K562 (cell line): ENCODE results near the gene NLRP9. TPM values are rescaled to one million over a fixed set of nuclear protein-coding genes. Genes with fewer than 3 reads are reported as not detected.

Experiments
- ATAC-seq: fragments of 200-7000 bp; cut with Tn5 transposase; 3 replicates; pipeline ENCODE4 v1.9.1; 2020; ENCODE audit warnings: moderate library complexity
- BruUV-seq: library from RNA; stranded (reverse); fragments of 400-500 nt; replicated peaks from 2 replicates; lab custom pipeline; 2021; lab: Mats Ljungman, UMichigan
- CTCF ChIA-PET: fragments of 300-600 bp; formaldehyde crosslinking; extraction: SDS; loops from one replicate; lab custom pipeline; 2021; ENCODE audit warnings: low intra/inter-chr PET ratio; lab: Yijun Ruan, JAX
- POLR2A ChIA-PET: fragments of 300-600, 350-650 bp; sonication (Branson Sonifier 250); formaldehyde crosslinking; extraction: SDS; loops from one replicate; lab custom pipeline; 2021; ENCODE audit warnings: antibody characterized with exemption, inconsistent platforms; lab: Yijun Ruan, JAX
- DNase-seq, 4 experiments: peaks; one replicate each; pipeline versions ENCODE4 v3.0.0 to v3.0.0-alpha.2; 2011 to 2018; ENCODE audit warnings: low spot score in 3 of 4, mixed read lengths in 3 of 4; ENCODE audit errors: extremely low read depth in 1 of 4
- FAIRE-seq: peaks from 2 replicates; lab custom pipeline; 2011; peaks lifted over from hg19 to GRCh38; lab: Jason Lieb, UNC
- H2AFZ ChIP-seq: 2 replicates; pipeline ENCODE4 v1.6.0; 2011; ENCODE audit warnings: low read depth, low read length, control low read depth, inconsistent platforms
- H3K27ac ChIP-seq: fragments of 200-600 bp; 3 replicates; pipeline ENCODE4 v1.8.0; 2011; ENCODE audit warnings: low read depth, mild to moderate bottlenecking, control low read depth, inconsistent platforms, low read length, moderate library complexity, mixed read lengths; ENCODE audit errors: extremely low read depth
- H3K27me3 ChIP-seq, 2 experiments: fragments of 300-600 bp in 1 of 2; 2 replicates in 1 of 2; 3 replicates in 1 of 2; pipeline versions ENCODE4 v1.6.0 to v1.8.0; 2011; ENCODE audit warnings: inconsistent platforms in 2 of 2, low read length in 2 of 2, mild to moderate bottlenecking in 1 of 2, mixed read lengths in 1 of 2, moderate library complexity in 1 of 2; ENCODE audit not compliant: control insufficient read depth in 2 of 2, insufficient read depth in 2 of 2
- H3K36me3 ChIP-seq: fragments of 300-600 bp; 3 replicates; pipeline ENCODE4 v1.8.0; 2011; ENCODE audit warnings: mild to moderate bottlenecking, low read length, inconsistent platforms; ENCODE audit not compliant: control insufficient read depth, insufficient read depth
- H3K4me1 ChIP-seq, 2 experiments: fragments of 200-600 bp in 1 of 2; replicated peaks in 1 of 2; 2 replicates in 1 of 2; 3 replicates in 1 of 2; pipeline versions ENCODE4 v1.5.1 to v1.8.0; 2011; ENCODE audit warnings: inconsistent platforms in 2 of 2, low read length in 2 of 2, mild to moderate bottlenecking in 1 of 2, mixed read lengths in 1 of 2, moderate library complexity in 1 of 2; ENCODE audit not compliant: control insufficient read depth in 2 of 2, insufficient read depth in 2 of 2
- H3K4me2 ChIP-seq: 2 replicates; pipeline ENCODE4 v1.6.1; 2011; ENCODE audit warnings: low read length, control low read depth, inconsistent platforms, mixed read lengths; ENCODE audit not compliant: insufficient read depth
- H3K4me3 ChIP-seq: fragments of 200-600 bp; sonication (generic), shearing (Covaris generic); 2 replicates; pipeline ENCODE4 v1.5.1; 2016; ENCODE audit warnings: control low read depth, inconsistent platforms
- H3K79me2 ChIP-seq: fragments of 200-600 bp; 3 replicates; pipeline ENCODE4 v1.8.0; 2011; ENCODE audit warnings: low read length, inconsistent platforms; ENCODE audit not compliant: control insufficient read depth, insufficient read depth
- H3K9ac ChIP-seq, 2 experiments: 2 replicates each; pipeline versions ENCODE4 v1.6.0 to v1.6.1; 2011; ENCODE audit warnings: low read depth in 2 of 2, low read length in 2 of 2, control low read depth in 1 of 2, inconsistent platforms in 1 of 2, mild to moderate bottlenecking in 1 of 2, mixed read lengths in 1 of 2; ENCODE audit not compliant: insufficient read depth in 1 of 2
- H3K9me1 ChIP-seq: one replicate; pipeline ENCODE4 v1.6.0; 2011; ENCODE audit warnings: inconsistent platforms, mild to moderate bottlenecking, low read length, moderate library complexity; ENCODE audit not compliant: control insufficient read depth, insufficient read depth
- H3K9me3 ChIP-seq: replicated peaks from 2 replicates; pipeline ENCODE4 v1.5.1; 2011; ENCODE audit warnings: low read depth, low read length, inconsistent platforms; ENCODE audit not compliant: control insufficient read depth, insufficient read depth
- H4K20me1 ChIP-seq: replicated peaks from 2 replicates; pipeline ENCODE4 v1.6.1; 2011; ENCODE audit warnings: low read length, inconsistent platforms, mixed read lengths; ENCODE audit not compliant: control insufficient read depth, insufficient read depth
- RCOR1 ChIP-seq, 2 experiments: IDR thresholded peaks; 2 replicates each; pipeline ENCODE4 v1.6.1; 2012; ENCODE audit warnings: low read depth in 2 of 2, low read length in 2 of 2, borderline replicate concordance in 1 of 2, improper control_type of control experiment in 1 of 2
- SIX5 ChIP-seq, 2 experiments: IDR thresholded peaks; 2 replicates each; pipeline ENCODE4 v1.6.1; 2011; ENCODE audit warnings: low read length in 2 of 2, borderline replicate concordance in 1 of 2, low read depth in 1 of 2, mild to moderate bottlenecking in 1 of 2, moderate library complexity in 1 of 2; ENCODE audit not compliant: insufficient read depth in 1 of 2
- ZNF644 ChIP-seq: fragments of 200-800 bp; sonication (Bioruptor generic); IDR thresholded peaks from 2 replicates; pipeline ENCODE4 v1.6.1; 2016; ENCODE audit warnings: low read depth, missing genetic modification characterization, missing compliant biosample characterization
- ZNF766 ChIP-seq: fragments of 200-800 bp; sonication (Bioruptor generic); conservative IDR thresholded peaks from 2 replicates; pipeline ENCODE4 v1.6.1; 2016; ENCODE audit warnings: missing genetic modification characterization, missing compliant biosample characterization
- WGBS: fragments of 100-300 bp; shearing (Covaris generic); methylation state at CpG from one replicate; pipeline ENCODE4 v1.1.6; 2016; ENCODE audit warnings: low coverage, mixed read lengths; ENCODE audit not compliant: insufficient coverage; ENCODE audit errors: missing lambda C conversion rate; 5-methylcytosine and 5-hydroxymethylcytosine counted together
- in situ Hi-C: fragments of 300-500 bp; cut with MboI; formaldehyde crosslinking; loops from 4 replicates; pipeline ENCODE4 v1.15.0; 2018; ENCODE audit warnings: inconsistent platforms, mixed read lengths
- intact Hi-C: fragments of 100-400 bp; cut with micrococcal nuclease; formaldehyde crosslinking; loops from 2 replicates; pipeline ENCODE4 v1.14.2; 2022
- polyA plus RNA-seq, 8 experiments: library from polyadenylated mRNA; depleted of rRNA in 4 of 8; stranded (reverse) in 5 of 8; unstranded in 3 of 8; fragments of >200 nt; fragmentation: Nextera tagmentation in 2 of 8; fragmentation: Illumina TruSeq in 1 of 8; extraction: Ambion mirVana in 2 of 8; extraction: Trizol in 1 of 8; gene quantifications; 2 replicates each; pipeline versions ENCODE4 v1.2.1 to v1.2.3, GENCODE V29; 2011 to 2014; ENCODE audit warnings: inconsistent platforms in 1 of 8, missing spikeins in 1 of 8
- total RNA-seq, 7 experiments: library from RNA; depleted of rRNA in 6 of 7; stranded (reverse); fragments of >200 nt in 6 of 7; fragmentation: Illumina TruSeq in 2 of 7; extraction: Trizol in 2 of 7; gene quantifications; 2 replicates each; pipeline versions ENCODE4 v1.2.1 to v1.2.3, GENCODE V29; 2011 to 2021; ENCODE audit warnings: low replicate concordance in 1 of 7
- TF ChIP-seq, protein P1 (sequence below): fragments of 450-650 bp; IDR thresholded peaks from 2 replicates; pipeline ENCODE4 v1.7.1; 2018; ENCODE audit warnings: mild to moderate bottlenecking, low read depth; ENCODE audit not compliant: partially characterized antibody
- TF ChIP-seq, protein P2 (sequence below), 2 experiments: fragments of 450-650 bp in 1 of 2; sonication (generic) in 1 of 2; formaldehyde crosslinking in 1 of 2; IDR thresholded peaks; 2 replicates each; pipeline versions ENCODE4 v1.7.1 to v1.9.0; 2016 to 2022; ENCODE audit warnings: inconsistent platforms in 1 of 2, mild to moderate bottlenecking in 1 of 2, missing genetic modification reagents in 1 of 2
- TF ChIP-seq, protein P3 (sequence below): fragments of 450-650 bp; IDR thresholded peaks from one replicate; pipeline ENCODE4 v1.6.1; 2018; ENCODE audit warnings: mild to moderate bottlenecking, moderate library complexity; ENCODE audit not compliant: partially characterized antibody

NLRP9 gene
- total and polyA plus RNA-seq, 9 of the 15 experiments (the other 6 are each of a cell fraction or from before 2014, with no cell fraction given) = not detected

DNA sequence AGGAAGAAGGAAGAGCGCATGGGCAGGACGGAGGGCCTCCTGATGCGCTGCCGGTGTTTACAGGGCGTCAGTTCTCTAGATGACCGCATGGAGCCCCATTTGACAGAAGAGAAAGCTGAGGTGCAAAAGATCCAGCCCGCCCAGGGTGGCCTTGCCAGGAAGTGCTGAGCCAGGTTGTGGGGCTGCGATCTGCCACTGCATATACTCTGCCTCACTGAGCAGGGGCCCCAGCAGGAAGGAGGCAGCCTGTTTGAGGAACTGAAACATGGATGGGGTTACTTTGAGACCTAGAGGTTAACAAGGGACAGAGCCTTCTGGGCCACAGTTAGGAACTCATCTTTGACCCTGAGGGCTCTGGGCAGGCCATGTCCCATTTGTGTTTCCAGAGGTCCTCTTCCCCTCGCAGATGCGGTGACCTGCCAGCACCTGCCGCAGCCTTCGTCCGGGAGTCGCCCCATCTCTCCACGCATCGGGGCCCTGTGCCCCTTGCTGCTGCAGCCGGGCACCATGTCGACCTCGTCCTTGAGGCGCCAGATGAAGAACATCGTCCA lies 60.0 kb downstream of the NLRP9 start:
- Histone ChIP-seq H3K9me3 (no peaks in the 10 kb centered on the region), H3K4me1 (peaks cover 30 to 65% of the 10 kb centered on the region in 2 experiments), H3K4me2 (peak overlapping the region; percentile 89; the same call in 1 of the 2 replicates), H3K9ac (peak overlapping the region; percentile 81 to 88; a peak in 3 of 4 replicates), H3K27ac (0 out of 3 replicates have a peak overlapping the region, but pooled peaks have one; percentile 54), H3K4me3 (no peak overlapping the region), H3K36me3 (peaks cover 78% of the 10 kb centered on the region; the same call in 2 of the 3 replicates), H3K27me3 (no peaks in the 10 kb centered on the region), H4K20me1 (peaks cover 30% of the 10 kb centered on the region), H3K9me1 (peaks cover 6% of the 10 kb centered on the region), H2AFZ (no peak overlapping the region), H3K79me2 (peaks cover 80% of the 10 kb centered on the region)
- POLR2A ChIA-PET = no interaction called here
- CTCF ChIA-PET = no interaction called here
- no TSS peak for BruUV-seq
- in situ Hi-C loops (no loop called here), intact Hi-C loops (no loop called here)
- 93% methylated on average over 19 of the region's 21 CpGs for WGBS
- FAIRE-seq (no peak), DNase-seq (no peak), ATAC-seq (no peak)
- TF ChIP-seq ZNF766 (CRISPR knock-in tag) (no peak), RCOR1 (IDR thresholded peaks at IDR 0.05; ENCODE audit: borderline replicate concordance in 1 of 2, low read depth in 2 of 2, low read length in 2 of 2) (no peak), SIX5 (IDR thresholded peaks at IDR 0.05; ENCODE audit: borderline replicate concordance in 1 of 2, insufficient read depth in 1 of 2, low read depth in 1 of 2, low read length in 2 of 2) (no peak), ZNF644 (tag) (no peak)
- TF ChIP-seq, protein P1, sequence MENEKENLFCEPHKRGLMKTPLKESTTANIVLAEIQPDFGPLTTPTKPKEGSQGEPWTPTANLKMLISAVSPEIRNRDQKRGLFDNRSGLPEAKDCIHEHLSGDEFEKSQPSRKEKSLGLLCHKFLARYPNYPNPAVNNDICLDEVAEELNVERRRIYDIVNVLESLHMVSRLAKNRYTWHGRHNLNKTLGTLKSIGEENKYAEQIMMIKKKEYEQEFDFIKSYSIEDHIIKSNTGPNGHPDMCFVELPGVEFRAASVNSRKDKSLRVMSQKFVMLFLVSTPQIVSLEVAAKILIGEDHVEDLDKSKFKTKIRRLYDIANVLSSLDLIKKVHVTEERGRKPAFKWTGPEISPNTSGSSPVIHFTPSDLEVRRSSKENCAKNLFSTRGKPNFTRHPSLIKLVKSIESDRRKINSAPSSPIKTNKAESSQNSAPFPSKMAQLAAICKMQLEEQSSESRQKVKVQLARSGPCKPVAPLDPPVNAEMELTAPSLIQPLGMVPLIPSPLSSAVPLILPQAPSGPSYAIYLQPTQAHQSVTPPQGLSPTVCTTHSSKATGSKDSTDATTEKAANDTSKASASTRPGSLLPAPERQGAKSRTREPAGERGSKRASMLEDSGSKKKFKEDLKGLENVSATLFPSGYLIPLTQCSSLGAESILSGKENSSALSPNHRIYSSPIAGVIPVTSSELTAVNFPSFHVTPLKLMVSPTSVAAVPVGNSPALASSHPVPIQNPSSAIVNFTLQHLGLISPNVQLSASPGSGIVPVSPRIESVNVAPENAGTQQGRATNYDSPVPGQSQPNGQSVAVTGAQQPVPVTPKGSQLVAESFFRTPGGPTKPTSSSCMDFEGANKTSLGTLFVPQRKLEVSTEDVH = no peak
- TF ChIP-seq, protein P2, sequence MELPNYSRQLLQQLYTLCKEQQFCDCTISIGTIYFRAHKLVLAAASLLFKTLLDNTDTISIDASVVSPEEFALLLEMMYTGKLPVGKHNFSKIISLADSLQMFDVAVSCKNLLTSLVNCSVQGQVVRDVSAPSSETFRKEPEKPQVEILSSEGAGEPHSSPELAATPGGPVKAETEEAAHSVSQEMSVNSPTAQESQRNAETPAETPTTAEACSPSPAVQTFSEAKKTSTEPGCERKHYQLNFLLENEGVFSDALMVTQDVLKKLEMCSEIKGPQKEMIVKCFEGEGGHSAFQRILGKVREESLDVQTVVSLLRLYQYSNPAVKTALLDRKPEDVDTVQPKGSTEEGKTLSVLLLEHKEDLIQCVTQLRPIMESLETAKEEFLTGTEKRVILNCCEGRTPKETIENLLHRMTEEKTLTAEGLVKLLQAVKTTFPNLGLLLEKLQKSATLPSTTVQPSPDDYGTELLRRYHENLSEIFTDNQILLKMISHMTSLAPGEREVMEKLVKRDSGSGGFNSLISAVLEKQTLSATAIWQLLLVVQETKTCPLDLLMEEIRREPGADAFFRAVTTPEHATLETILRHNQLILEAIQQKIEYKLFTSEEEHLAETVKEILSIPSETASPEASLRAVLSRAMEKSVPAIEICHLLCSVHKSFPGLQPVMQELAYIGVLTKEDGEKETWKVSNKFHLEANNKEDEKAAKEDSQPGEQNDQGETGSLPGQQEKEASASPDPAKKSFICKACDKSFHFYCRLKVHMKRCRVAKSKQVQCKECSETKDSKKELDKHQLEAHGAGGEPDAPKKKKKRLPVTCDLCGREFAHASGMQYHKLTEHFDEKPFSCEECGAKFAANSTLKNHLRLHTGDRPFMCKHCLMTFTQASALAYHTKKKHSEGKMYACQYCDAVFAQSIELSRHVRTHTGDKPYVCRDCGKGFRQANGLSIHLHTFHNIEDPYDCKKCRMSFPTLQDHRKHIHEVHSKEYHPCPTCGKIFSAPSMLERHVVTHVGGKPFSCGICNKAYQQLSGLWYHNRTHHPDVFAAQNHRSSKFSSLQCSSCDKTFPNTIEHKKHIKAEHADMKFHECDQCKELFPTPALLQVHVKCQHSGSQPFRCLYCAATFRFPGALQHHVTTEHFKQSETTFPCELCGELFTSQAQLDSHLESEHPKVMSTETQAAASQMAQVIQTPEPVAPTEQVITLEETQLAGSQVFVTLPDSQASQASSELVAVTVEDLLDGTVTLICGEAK (IDR thresholded peaks at IDR 0.05) = no peak
- TF ChIP-seq, protein P2 (CRISPR knock-in tag; IDR thresholded peaks at IDR 0.05) = no peak
- TF ChIP-seq, protein P3, sequence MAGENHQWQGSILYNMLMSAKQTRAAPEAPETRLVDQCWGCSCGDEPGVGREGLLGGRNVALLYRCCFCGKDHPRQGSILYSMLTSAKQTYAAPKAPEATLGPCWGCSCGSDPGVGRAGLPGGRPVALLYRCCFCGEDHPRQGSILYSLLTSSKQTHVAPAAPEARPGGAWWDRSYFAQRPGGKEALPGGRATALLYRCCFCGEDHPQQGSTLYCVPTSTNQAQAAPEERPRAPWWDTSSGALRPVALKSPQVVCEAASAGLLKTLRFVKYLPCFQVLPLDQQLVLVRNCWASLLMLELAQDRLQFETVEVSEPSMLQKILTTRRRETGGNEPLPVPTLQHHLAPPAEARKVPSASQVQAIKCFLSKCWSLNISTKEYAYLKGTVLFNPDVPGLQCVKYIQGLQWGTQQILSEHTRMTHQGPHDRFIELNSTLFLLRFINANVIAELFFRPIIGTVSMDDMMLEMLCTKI = no peak
